GM23338 (cell line): ENCODE data around the gene PSMD11. TPM values are rescaled to one million over a fixed set of nuclear protein-coding genes. Genes with fewer than 3 reads are reported as not detected.
A peak's percentile ranks its signal among the peaks of the same experiment; 100 is the strongest.

Experiments used
- ATAC-seq: fragments of 200-7000 bp; cut with Tn5 transposase; 3 replicates; pipeline ENCODE4 v1.9.1; 2020
- DNase-seq: peaks from one replicate; pipeline ENCODE4 v3.0.0-alpha.2; 2015; ENCODE audit warnings: low spot score
- H2AFZ ChIP-seq: fragments of 200-600 bp; sonication (generic); 2 replicates; pipeline ENCODE4 v1.8.0; 2016; ENCODE audit warnings: antibody characterized with exemption, mild to moderate bottlenecking, moderate library complexity
- H3F3A ChIP-seq: fragments of 200-600 bp; sonication (generic); replicated peaks from 2 replicates; pipeline ENCODE4 v1.8.0; 2017; ENCODE audit warnings: antibody characterized with exemption, mixed run types, low read depth
- H3K27ac ChIP-seq: fragments of 200-600 bp; sonication (generic); 2 replicates; pipeline ENCODE4 v1.6.1; 2016; ENCODE audit warnings: low read depth
- H3K27me3 ChIP-seq: fragments of 200-600 bp; sonication (generic); 2 replicates; pipeline ENCODE4 v1.8.0; 2016; ENCODE audit warnings: mild to moderate bottlenecking, mixed run types, moderate library complexity; ENCODE audit not compliant: insufficient read depth
- H3K36me3 ChIP-seq: fragments of 200-600 bp; sonication (generic); 2 replicates; pipeline ENCODE4 v1.8.0; 2016; ENCODE audit warnings: mild to moderate bottlenecking; ENCODE audit not compliant: insufficient read depth
- H3K4me1 ChIP-seq: fragments of 200-600 bp; sonication (generic); 2 replicates; pipeline ENCODE4 v1.8.0; 2016; ENCODE audit warnings: mild to moderate bottlenecking, moderate library complexity; ENCODE audit not compliant: insufficient read depth
- H3K4me2 ChIP-seq: fragments of 200-600 bp; sonication (generic); 2 replicates; pipeline ENCODE4 v1.7.1; 2017; ENCODE audit warnings: mixed run types
- H3K4me3 ChIP-seq: fragments of 200-600 bp; sonication (generic); 2 replicates; pipeline ENCODE4 v1.6.1; 2016; ENCODE audit warnings: mixed run types
- H3K79me2 ChIP-seq: fragments of 200-600 bp; sonication (generic); replicated peaks from 2 replicates; pipeline ENCODE4 v1.8.0; 2017; ENCODE audit warnings: mild to moderate bottlenecking; ENCODE audit not compliant: insufficient read depth
- H3K9me2 ChIP-seq: fragments of 200-600 bp; sonication (generic); 2 replicates; pipeline ENCODE4 v1.8.0; 2017; ENCODE audit not compliant: insufficient read depth
- H4K20me1 ChIP-seq: fragments of 200-600 bp; sonication (generic); replicated peaks from 2 replicates; pipeline ENCODE4 v1.8.0; 2017; ENCODE audit warnings: mild to moderate bottlenecking; ENCODE audit not compliant: insufficient read depth
- H3K27ac Mint-ChIP-seq: 2 replicates; pipeline ENCODE4 v1.8.0; 2020; ENCODE audit warnings: inconsistent platforms, mild to moderate bottlenecking, moderate library complexity, mixed read lengths
- H3K27me3 Mint-ChIP-seq: 3 replicates; pipeline ENCODE4 v1.8.0; 2022; ENCODE audit warnings: low read depth, mild to moderate bottlenecking, moderate library complexity, mixed read lengths, inconsistent platforms; ENCODE audit not compliant: insufficient read depth, poor library complexity
- H3K36me3 Mint-ChIP-seq: 3 replicates; pipeline ENCODE4 v1.8.0; 2021; ENCODE audit warnings: low read depth, mild to moderate bottlenecking, inconsistent platforms, moderate library complexity, mixed read lengths
- H3K4me1 Mint-ChIP-seq: 3 replicates; pipeline ENCODE4 v1.8.0; 2020; ENCODE audit warnings: mild to moderate bottlenecking, inconsistent platforms, mixed read lengths
- H3K4me3 Mint-ChIP-seq: 3 replicates; pipeline ENCODE4 v1.8.0; 2021; ENCODE audit warnings: moderate library complexity, mild to moderate bottlenecking, inconsistent platforms, mixed read lengths
- H3K9me3 Mint-ChIP-seq: 3 replicates; pipeline ENCODE4 v1.8.0; 2020; ENCODE audit warnings: moderate library complexity, mild to moderate bottlenecking, inconsistent platforms, mixed read lengths
- CREB1 ChIP-seq: fragments of 250-450 bp; sonication (Bioruptor Pico); IDR thresholded peaks from 2 replicates; pipeline ENCODE4 v1.5.0; 2020; ENCODE audit warnings: low read depth, mild to moderate bottlenecking, moderate library complexity
- CTCF ChIP-seq, 2 experiments: fragments of 200-600 bp in 1 of 2; sonication (generic) in 1 of 2; conservative IDR thresholded peaks; 2 replicates each; pipeline versions ENCODE4 v1.5.1 to v1.6.1; 2016 to 2017; ENCODE audit warnings: antibody characterized with exemption in 2 of 2, low read depth in 2 of 2, mild to moderate bottlenecking in 2 of 2, moderate library complexity in 1 of 2
- ETS1 ChIP-seq: IDR thresholded peaks from 2 replicates; pipeline ENCODE4 v1.6.1; 2016; ENCODE audit warnings: antibody characterized with exemption
- EZH2 ChIP-seq: fragments of 200-600 bp; sonication (generic); IDR thresholded peaks from one replicate; pipeline ENCODE4 v1.8.0; 2017; ENCODE audit warnings: antibody characterized with exemption, mild to moderate bottlenecking, low read depth; ENCODE audit not compliant: unreplicated experiment
- EZH2phosphoT487 ChIP-seq: fragments of 200-600 bp; sonication (generic); IDR thresholded peaks from one replicate; pipeline ENCODE4 v1.8.1; 2018; ENCODE audit warnings: antibody characterized with exemption; ENCODE audit not compliant: unreplicated experiment
- JUNB ChIP-seq: IDR thresholded peaks from one replicate; pipeline ENCODE4 v1.6.1; 2016; ENCODE audit warnings: antibody characterized with exemption; ENCODE audit not compliant: unreplicated experiment
- NANOG ChIP-seq: IDR thresholded peaks from 2 replicates; pipeline ENCODE4 v1.6.1; 2016; ENCODE audit warnings: antibody characterized with exemption, borderline replicate concordance
- POLR2AphosphoS5 ChIP-seq: IDR thresholded peaks from 2 replicates; pipeline ENCODE4 v1.6.1; 2016; ENCODE audit warnings: antibody characterized with exemption, low read depth
- REST ChIP-seq: IDR thresholded peaks from one replicate; pipeline ENCODE4 v1.6.1; 2018; ENCODE audit warnings: antibody characterized with exemption; ENCODE audit not compliant: unreplicated experiment
- STAT1 ChIP-seq: IDR thresholded peaks from one replicate; pipeline ENCODE4 v1.6.1; 2016; ENCODE audit warnings: antibody characterized with exemption; ENCODE audit not compliant: unreplicated experiment
- ZNF114 ChIP-seq: fragments of 250-450 bp; sonication (Bioruptor Pico); IDR thresholded peaks from 2 replicates; pipeline ENCODE4 v1.5.0; 2020; ENCODE audit warnings: mild to moderate bottlenecking, moderate library complexity
- ZNF331 ChIP-seq: fragments of 250-450 bp; sonication (Bioruptor Pico); IDR thresholded peaks from 2 replicates; pipeline ENCODE4 v1.5.0; 2020; ENCODE audit warnings: low read depth, mild to moderate bottlenecking, moderate library complexity
- ZNF462 ChIP-seq: fragments of 250-450 bp; sonication (Bioruptor Pico); IDR thresholded peaks from 2 replicates; pipeline ENCODE4 v1.5.0; 2020; ENCODE audit warnings: mild to moderate bottlenecking, moderate library complexity
- polyA plus RNA-seq: library from polyadenylated mRNA; unstranded; fragments of >200 nt; fragmentation: Nextera tagmentation; extraction: Ambion mirVana; gene quantifications from 2 replicates; pipeline ENCODE4 v1.2.1, GENCODE V29; 2016
- total RNA-seq: library from RNA; depleted of rRNA; stranded (reverse); fragments of >200 nt; shearing (Covaris generic); gene quantifications from 2 replicates; pipeline ENCODE4 v1.2.3, GENCODE V29; 2014

The PSMD11 gene
- total and polyA plus RNA-seq, 2 experiments from 2014 or later: 180 to 360 TPM

- H3K9me3 Mint-ChIP-seq: peaks cover 9% of the 10 kb centered on the region
- peaks cover 8% of the 10 kb centered on the region for H3K27me3 ChIP-seq
- peaks cover 38% of the 10 kb centered on the region for H4K20me1 ChIP-seq
- peak overlapping the region; percentile 100 for H3K4me2 ChIP-seq
- H2AFZ ChIP-seq: 0 out of 2 replicates have a peak overlapping the region, but pooled peaks have one; percentile 92
- H3K36me3 ChIP-seq: peaks cover 34% of the 10 kb centered on the region
- H3K36me3 Mint-ChIP-seq: peaks cover 48% of the 10 kb centered on the region
- no peak for TF ChIP-seq ZNF331
- TF ChIP-seq STAT1: no peak
- TF ChIP-seq REST: no peak
- no peak for TF ChIP-seq CREB1 (CRISPR knock-in tag)
- TF ChIP-seq NANOG: no peak
- TF ChIP-seq ZNF462 (CRISPR knock-in tag): no peak
- no peak for TF ChIP-seq ZNF114 (CRISPR knock-in tag)
- TF ChIP-seq CTCF (conservative IDR thresholded peaks at IDR 0.05; ENCODE audit: low read depth in 2 of 2): no peak
- TF ChIP-seq EZH2phosphoT487: no peak
- no peak for TF ChIP-seq ETS1
- no peak for TF ChIP-seq POLR2AphosphoS5
- TF ChIP-seq EZH2: no peak
- TF ChIP-seq JUNB: no peak
- H3K27ac ChIP-seq: no peak overlapping the region
- H3K4me1 ChIP-seq: peaks cover 12% of the 10 kb centered on the region
- H3K9me2 ChIP-seq: no peaks in the 10 kb centered on the region
- H3K4me3 ChIP-seq: peak overlapping the region; percentile 100
- H3F3A ChIP-seq: no peaks in the 10 kb centered on the region
- no peak for DNase-seq
- ATAC-seq: no peak
- peaks cover 61% of the 10 kb centered on the region for H3K79me2 ChIP-seq
- peaks cover 14% of the 10 kb centered on the region for H3K27me3 Mint-ChIP-seq
- H3K4me3 Mint-ChIP-seq: peak overlapping the region; percentile 91
- peaks cover 16% of the 10 kb centered on the region for H3K4me1 Mint-ChIP-seq
- no peak overlapping the region; the same call in 1 of the 2 replicates for H3K27ac Mint-ChIP-seq
Measured at GRCh38 chr17:32445497-32445896, 1.2 kb downstream of the PSMD11 start.
